ENCODE measurements around the gene MRPL36. TPM values are rescaled to one million over a fixed set of nuclear protein-coding genes. Genes with fewer than 3 reads are reported as not detected.
A peak's percentile ranks its signal among the peaks of the same experiment; 100 is the strongest.

Gene MRPL36
- total RNA-seq, 1 experiment from 2014 or later: 248 TPM

DNA sequence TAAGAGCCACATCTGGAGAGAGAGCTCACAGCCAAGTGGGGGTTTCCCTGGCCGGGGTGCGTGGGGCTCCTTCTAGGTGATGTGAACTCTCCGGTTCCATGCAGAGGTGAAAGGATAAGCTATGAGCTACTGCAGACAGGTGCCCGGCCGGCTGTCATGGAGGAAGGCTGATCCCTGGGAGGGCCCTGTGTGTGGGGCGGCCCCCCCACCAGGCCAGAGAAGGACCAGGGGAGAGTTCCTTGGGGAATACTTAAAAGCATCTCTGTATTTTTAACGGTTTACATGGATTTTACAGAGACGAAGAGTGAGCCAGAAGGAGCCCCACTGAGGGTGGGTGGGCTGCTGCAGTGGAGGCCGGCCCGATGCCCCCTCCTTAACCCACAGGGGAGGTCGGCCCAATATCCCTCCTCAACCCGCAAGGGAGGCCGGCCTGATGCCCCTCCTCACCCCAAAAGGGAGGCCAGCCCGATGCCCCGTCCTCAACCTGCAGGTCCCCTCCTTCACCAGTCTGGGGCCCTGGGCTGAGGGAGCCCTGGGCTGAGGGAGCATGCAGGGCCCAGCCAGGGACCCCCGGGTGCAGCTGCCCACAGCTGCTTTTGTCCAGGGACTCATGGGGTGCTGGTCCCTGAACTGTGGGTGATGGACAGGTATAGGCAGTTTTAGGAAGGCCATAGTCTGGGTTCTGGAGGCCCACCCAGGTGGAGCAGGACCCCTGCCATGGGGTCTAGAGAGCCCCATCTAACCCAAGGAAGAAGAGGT lies 31.9 kb downstream of the MRPL36 start:
- Histone ChIP-seq H3K27me3 (no peaks in the 10 kb centered on the region), H3K4me3 (no peak overlapping the region), H3K9me3 (no peaks in the 10 kb centered on the region), H3K36me3 (no peaks in the 10 kb centered on the region)
- DNase-seq: no peak

DNA sequence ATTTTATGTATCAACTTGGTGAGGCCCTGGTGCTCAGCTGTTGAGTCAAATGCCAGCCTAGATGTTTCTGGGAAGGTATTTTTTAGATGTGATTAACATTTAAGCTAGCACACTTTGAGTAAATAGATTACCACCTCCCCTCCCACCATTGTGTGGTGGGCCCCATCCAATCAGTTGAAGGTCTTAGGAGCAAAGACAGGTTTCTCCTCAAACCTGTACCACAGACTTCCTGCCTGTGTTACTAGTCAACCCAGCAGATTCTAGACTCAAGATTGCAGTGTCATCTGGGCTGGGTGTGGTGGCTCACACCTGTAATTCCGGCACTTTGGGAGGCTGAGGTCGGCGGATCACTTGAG lies 33.8 kb downstream of the MRPL36 start:
- Histone ChIP-seq H3K4me3 (no peak overlapping the region), H3K9me3 (no peaks in the 10 kb centered on the region), H3K36me3 (no peaks in the 10 kb centered on the region), H3K27me3 (no peaks in the 10 kb centered on the region)
- no peak for DNase-seq

GRCh38 chr5:1765141-1765879 lies 34.3 kb downstream of the MRPL36 start:
- Histone ChIP-seq H3K36me3 (no peaks in the 10 kb centered on the region), H3K9me3 (no peaks in the 10 kb centered on the region), H3K4me3 (no peak overlapping the region), H3K27me3 (no peaks in the 10 kb centered on the region)
- peak; percentile 50 for DNase-seq

DNA sequence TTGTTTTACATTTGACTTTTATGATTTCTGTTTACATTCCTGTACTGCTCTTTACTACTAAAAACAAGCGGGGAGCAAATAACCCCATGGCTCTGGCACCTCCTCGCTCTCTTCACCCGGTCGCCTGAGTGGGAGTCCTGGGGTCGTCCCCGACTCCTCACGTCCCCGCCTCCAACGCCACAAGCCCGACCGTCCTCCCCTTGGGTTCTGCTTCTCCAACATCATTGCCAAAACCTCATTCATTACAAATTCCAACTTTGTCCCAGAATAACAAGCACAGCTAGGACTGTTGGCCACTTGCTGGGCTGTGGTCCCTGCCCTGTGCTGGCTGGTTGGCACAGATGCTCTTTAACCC lies 35.1 kb downstream of the MRPL36 start:
- no peak for DNase-seq
- no peak overlapping the region for H3K4me3 ChIP-seq
- H3K9me3 ChIP-seq: no peaks in the 10 kb centered on the region
- no peaks in the 10 kb centered on the region for H3K36me3 ChIP-seq
- no peaks in the 10 kb centered on the region for H3K27me3 ChIP-seq

- no peak for DNase-seq
- Histone ChIP-seq H3K9me3 (no peaks in the 10 kb centered on the region), H3K4me3 (no peak overlapping the region), H3K36me3 (no peaks in the 10 kb centered on the region), H3K27me3 (no peaks in the 10 kb centered on the region)
Measured at GRCh38 chr5:1763960-1764605, 35.6 kb downstream of the MRPL36 start.

DNA sequence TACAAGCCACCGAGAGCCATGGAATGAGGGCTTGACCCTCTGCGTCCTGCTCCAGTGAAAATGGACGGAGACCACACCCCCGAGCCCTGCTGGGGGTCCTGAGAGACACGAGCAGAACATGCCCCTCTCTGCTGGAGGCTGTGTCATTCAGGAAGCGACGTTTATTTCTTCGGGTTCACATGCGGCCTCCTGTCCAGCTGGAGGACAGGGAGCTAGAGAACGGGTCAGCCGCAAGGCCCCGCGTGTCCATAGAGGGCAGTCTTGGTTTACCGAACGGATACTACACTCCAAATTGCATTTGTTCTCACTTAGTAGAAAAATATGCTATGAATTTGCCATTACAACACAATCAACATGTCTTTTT lies 36.1 kb downstream of the MRPL36 start:
- peak; percentile 77 for DNase-seq
- H3K4me3 ChIP-seq: no peak overlapping the region
- no peaks in the 10 kb centered on the region for H3K36me3 ChIP-seq
- H3K9me3 ChIP-seq: no peaks in the 10 kb centered on the region; the same call in 1 of the 2 replicates
- H3K27me3 ChIP-seq: no peaks in the 10 kb centered on the region

DNA sequence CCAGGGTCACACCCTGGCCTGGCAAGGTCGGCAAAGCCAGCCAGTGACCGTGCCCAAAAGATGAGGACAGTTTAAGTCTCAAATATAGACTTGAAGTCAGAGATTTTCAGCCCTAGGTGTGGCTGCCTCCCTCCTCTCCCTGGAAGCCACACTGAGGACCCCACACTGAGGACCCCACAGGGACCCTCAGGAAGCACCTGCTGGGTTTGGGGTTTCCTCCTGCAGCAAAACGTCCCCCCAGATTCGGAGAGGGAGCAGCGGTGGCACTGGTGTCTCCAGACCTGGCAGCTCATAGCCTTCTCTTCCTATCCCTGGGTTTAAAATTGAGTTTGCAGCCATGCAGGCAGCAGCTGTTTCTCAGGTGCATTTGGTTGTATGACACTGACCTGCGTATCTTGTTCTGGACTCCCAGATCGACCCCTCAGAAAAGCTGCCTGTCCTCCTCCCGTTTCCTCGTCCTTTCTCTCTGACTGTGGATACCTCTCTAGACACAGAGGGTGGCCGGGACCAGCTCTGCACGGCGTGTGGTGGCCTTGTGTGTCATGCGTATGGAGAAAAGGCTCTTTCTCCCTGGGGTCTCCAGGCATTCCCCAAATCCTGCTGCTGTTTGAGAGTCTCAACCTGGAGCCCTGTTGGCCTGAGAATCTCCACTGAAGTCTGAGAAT lies 36.6 kb downstream of the MRPL36 start:
- H3K9me3 ChIP-seq: peaks cover 2% of the 10 kb centered on the region

DNA sequence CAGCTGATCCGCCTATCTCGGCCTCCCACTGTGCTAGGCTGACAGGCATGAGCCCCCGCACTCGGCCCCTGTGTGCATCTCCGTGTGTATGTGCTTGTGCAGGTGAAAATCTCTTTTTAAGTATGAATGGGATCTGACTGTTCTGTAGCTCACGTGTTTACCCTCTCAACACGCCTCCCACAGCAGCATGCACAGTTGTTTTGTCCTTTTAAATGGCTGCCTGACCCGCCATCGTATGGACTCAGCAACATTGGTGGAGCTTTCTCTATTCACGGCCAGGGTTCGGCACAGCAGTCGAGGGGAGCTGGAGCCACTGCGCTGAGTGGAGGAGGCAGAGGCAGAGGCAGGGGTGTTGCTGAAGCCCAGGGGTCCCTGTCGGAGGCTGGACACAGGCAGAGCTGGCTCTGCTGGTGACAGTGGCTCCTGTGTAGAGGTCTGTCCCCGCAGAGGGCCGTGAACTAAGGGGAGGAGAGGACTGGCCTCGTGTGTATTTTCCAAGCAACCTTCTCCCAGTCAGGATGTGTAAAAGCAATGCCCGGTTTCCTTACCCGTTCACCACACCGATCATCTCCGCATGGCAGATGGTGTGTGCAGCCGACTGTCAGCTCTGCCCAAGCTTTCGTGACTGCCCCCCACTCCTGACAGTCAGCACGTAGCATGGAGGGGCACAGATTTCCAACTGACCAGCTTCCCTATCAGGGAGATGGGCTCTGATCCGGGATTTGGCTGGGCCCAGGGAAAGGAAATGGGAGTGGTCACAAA lies 37.3 kb downstream of the MRPL36 start:
- no peak overlapping the region for H3K4me3 ChIP-seq
- peaks cover 3% of the 10 kb centered on the region for H3K9me3 ChIP-seq
- H3K36me3 ChIP-seq: no peaks in the 10 kb centered on the region
- H3K27me3 ChIP-seq: no peaks in the 10 kb centered on the region
- DNase-seq: no peak

More for the DNA sequence above, 36.6 kb downstream of the MRPL36 start:
- Histone ChIP-seq H3K4me3 (no peak overlapping the region), H3K27me3 (no peaks in the 10 kb centered on the region), H3K36me3 (no peaks in the 10 kb centered on the region)
- no peak for DNase-seq

DNA sequence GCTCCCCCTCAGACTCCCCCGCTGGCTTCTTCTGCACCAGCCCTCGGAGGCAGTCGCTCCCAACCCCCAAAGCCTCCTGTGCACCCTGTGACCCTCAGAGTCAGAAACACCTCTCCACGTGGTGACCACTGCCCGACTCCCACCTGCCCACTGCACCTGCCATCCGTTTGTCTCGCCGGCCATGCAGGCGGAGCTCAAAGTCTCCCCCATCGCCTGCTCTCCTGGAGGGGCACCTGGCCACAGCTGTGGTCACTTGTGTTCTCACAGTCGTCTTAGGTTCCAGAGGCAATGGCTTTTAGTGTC lies 38.2 kb downstream of the MRPL36 start:
- DNase-seq: no peak
- Histone ChIP-seq H3K27me3 (no peaks in the 10 kb centered on the region), H3K4me3 (no peak overlapping the region), H3K36me3 (no peaks in the 10 kb centered on the region), H3K9me3 (peaks cover 3% of the 10 kb centered on the region)

GRCh38 chr5:1760656-1761452 lies 38.8 kb downstream of the MRPL36 start:
- DNase-seq: no peak
- Histone ChIP-seq H3K36me3 (no peaks in the 10 kb centered on the region), H3K4me3 (no peak overlapping the region), H3K9me3 (peaks cover 3% of the 10 kb centered on the region), H3K27me3 (no peaks in the 10 kb centered on the region)

GRCh38 chr5:1760231-1760630 lies 39.4 kb downstream of the MRPL36 start:
- no peak overlapping the region for H3K4me3 ChIP-seq
- peaks cover 3% of the 10 kb centered on the region for H3K9me3 ChIP-seq
- H3K27me3 ChIP-seq: no peaks in the 10 kb centered on the region
- H3K36me3 ChIP-seq: no peaks in the 10 kb centered on the region
- no peak for DNase-seq

DNA sequence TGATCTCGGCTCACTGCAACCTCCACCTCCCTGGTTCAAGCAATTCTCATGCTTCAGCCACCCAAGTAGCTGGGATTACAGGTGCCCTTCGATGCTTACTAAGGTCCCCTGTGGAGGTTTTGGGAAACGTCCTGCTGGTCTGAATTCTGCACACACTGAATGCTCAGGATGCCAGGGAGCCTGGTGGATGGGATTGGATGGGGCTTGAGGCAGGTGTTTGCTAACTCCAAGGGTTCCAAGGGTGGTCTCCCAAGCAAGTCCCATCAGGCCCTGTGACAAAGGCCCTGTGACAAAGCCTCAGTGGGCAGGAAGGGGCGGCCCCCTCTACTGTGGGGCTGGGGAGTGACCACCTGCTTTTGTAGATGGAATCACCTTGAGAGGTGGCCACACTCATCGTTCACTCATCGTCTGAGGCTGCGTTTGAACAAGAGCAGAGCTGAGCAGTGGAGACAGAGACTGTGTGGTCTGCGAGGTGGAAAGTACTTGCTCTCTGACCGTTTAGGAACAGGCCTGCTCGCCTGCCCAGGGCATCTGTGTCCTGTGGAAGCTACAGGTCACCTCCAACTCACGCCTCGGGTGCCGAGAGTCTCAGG lies 40.2 kb downstream of the MRPL36 start:
- no peaks in the 10 kb centered on the region for H3K27me3 ChIP-seq
- no peak overlapping the region for H3K4me3 ChIP-seq
- no peaks in the 10 kb centered on the region for H3K36me3 ChIP-seq
- DNase-seq: no peak
- H3K9me3 ChIP-seq: peaks cover 3% of the 10 kb centered on the region

GRCh38 chr5:1758574-1758973 lies 41.1 kb downstream of the MRPL36 start:
- no peak overlapping the region for H3K4me3 ChIP-seq
- H3K9me3 ChIP-seq: peaks cover 3% of the 10 kb centered on the region
- no peaks in the 10 kb centered on the region for H3K36me3 ChIP-seq
- H3K27me3 ChIP-seq: no peaks in the 10 kb centered on the region
- DNase-seq: no peak

DNA sequence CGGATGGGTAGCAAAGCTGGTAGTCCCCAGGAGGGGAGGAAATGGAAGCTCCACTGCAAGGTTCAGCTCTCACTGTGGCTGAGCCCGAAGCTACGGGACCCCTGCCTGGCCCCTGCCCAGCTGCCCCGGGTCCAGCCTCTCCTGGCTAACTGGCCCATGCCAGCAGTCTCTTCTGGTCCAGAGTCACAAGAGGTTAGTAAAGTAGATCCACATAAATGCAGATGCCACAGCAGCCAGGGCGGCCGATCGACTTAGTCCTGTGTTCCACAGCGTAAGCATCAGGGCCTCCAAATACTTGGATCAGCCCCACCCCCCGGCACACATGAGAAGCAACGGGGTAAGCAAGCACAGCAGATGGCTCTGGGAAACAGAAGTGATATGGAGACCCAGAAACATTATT lies 42.1 kb downstream of the MRPL36 start:
- no peak for DNase-seq
- no peak overlapping the region for H3K4me3 ChIP-seq

GRCh38 chr5:1756481-1756880 lies 43.2 kb downstream of the MRPL36 start:
- Histone ChIP-seq H3K27me3 (no peaks in the 10 kb centered on the region), H3K36me3 (no peaks in the 10 kb centered on the region), H3K4me3 (no peak overlapping the region), H3K9me3 (peaks cover 5% of the 10 kb centered on the region)
- no peak for DNase-seq

More for the DNA sequence above, 42.1 kb downstream of the MRPL36 start:
- H3K36me3 ChIP-seq: no peaks in the 10 kb centered on the region
- H3K9me3 ChIP-seq: peaks cover 3% of the 10 kb centered on the region
- no peaks in the 10 kb centered on the region for H3K27me3 ChIP-seq

Data from MG63 (cell line).